Right lobe of liver (tissue), 6 donors: ENCODE results near the gene PACRGL. TPM values are rescaled to one million over a fixed set of nuclear protein-coding genes. Genes with fewer than 3 reads are reported as not detected.

Experiments used
- ATAC-seq, 4 donors: fragments of 200-7000 bp; cut with Tn5 transposase; one replicate each; pipeline ENCODE4 v1.9.1; 2020; ENCODE audit warnings: mild to moderate bottlenecking in 4 of 4, moderate library complexity in 4 of 4
- DNase-seq, 3 donors: peaks; one replicate each; pipeline ENCODE4 v3.0.0-alpha.2; 2020
- H3K27ac ChIP-seq, 3 donors: fragments of 200-600 bp; one replicate each; pipeline ENCODE4 v1.8.0; 2022
- H3K27me3 ChIP-seq, 2 donors: fragments of 200-600 bp; one replicate each; pipeline ENCODE4 v1.8.0; 2022
- H3K36me3 ChIP-seq, 4 donors: fragments of 200-600 bp; sonication (generic) in 1 of 4; one replicate each; pipeline versions ENCODE4 v1.5.1 to v1.8.0; 2017 to 2022; ENCODE audit warnings: control low read depth in 1 of 4
- H3K4me1 ChIP-seq, 4 donors: fragments of 200-600 bp; sonication (generic) in 1 of 4; one replicate each; pipeline versions ENCODE4 v1.5.1 to v1.8.0; 2017 to 2022; ENCODE audit warnings: control low read depth in 1 of 4
- H3K4me3 ChIP-seq, 3 donors: fragments of 200-600 bp; one replicate each; pipeline ENCODE4 v1.8.0; 2022
- H3K9me3 ChIP-seq, 4 donors: fragments of 200-600 bp; sonication (generic) in 1 of 4; one replicate each; pipeline versions ENCODE4 v1.5.1 to v1.8.0; 2017 to 2022; ENCODE audit warnings: control low read depth in 1 of 4
- POLR2A ChIP-seq: fragments of 450-650 bp; IDR thresholded peaks from one replicate; pipeline ENCODE4 v1.6.1; 2017; ENCODE audit warnings: antibody characterized with exemption, mild to moderate bottlenecking
- WGBS: methylation state at CpG from one replicate; pipeline ENCODE4 v1.1.6; 2018; ENCODE audit warnings: low coverage, low lambda C conversion rate; ENCODE audit not compliant: insufficient coverage; ENCODE audit errors: missing lambda C conversion rate; 5-methylcytosine and 5-hydroxymethylcytosine counted together
- intact Hi-C, 2 donors: fragments of 100-400 bp; cut with DNase I; formaldehyde crosslinking; loops; one replicate each; pipeline versions ENCODE4 v1.11.2 to v1.14.1; 2022
- total RNA-seq, 6 experiments: library from RNA; depleted of rRNA in 2 of 6; stranded (reverse); fragments of >200 nt in 2 of 6; fragmentation: NEBNext Ultra II Directional in 3 of 6; extraction: Animal tissue kit (Norgen Biotek cat#: 25700) in 3 of 6; gene quantifications; one replicate each; pipeline versions ENCODE4 v1.1.0 to v1.2.4, GENCODE V29; 2016 to 2023
- TF ChIP-seq, protein P1 (sequence below), 4 donors: fragments of 200-600 bp in 3 of 4; fragments of 450-650 bp in 1 of 4; IDR thresholded peaks; one replicate each; pipeline versions ENCODE4 v1.5.1 to v1.8.0; 2016 to 2022; ENCODE audit warnings: antibody characterized with exemption in 4 of 4, mild to moderate bottlenecking in 2 of 4
- donor health status: DM: no; HTN: yes; CAD: no.
- donor health status: DM: no; HTN: no; CAD: no.
- donor health status: DM: no; HTN: no; CAD: no.
- donor health status: DM: no; HTN: yes; CAD: no.
- donor health status: DM: no; HTN: yes; CAD: no.

The PACRGL gene
- total RNA-seq, 6 experiments from 2014 or later = 2.5 to 6.1 (median 5.3) TPM

DNA sequence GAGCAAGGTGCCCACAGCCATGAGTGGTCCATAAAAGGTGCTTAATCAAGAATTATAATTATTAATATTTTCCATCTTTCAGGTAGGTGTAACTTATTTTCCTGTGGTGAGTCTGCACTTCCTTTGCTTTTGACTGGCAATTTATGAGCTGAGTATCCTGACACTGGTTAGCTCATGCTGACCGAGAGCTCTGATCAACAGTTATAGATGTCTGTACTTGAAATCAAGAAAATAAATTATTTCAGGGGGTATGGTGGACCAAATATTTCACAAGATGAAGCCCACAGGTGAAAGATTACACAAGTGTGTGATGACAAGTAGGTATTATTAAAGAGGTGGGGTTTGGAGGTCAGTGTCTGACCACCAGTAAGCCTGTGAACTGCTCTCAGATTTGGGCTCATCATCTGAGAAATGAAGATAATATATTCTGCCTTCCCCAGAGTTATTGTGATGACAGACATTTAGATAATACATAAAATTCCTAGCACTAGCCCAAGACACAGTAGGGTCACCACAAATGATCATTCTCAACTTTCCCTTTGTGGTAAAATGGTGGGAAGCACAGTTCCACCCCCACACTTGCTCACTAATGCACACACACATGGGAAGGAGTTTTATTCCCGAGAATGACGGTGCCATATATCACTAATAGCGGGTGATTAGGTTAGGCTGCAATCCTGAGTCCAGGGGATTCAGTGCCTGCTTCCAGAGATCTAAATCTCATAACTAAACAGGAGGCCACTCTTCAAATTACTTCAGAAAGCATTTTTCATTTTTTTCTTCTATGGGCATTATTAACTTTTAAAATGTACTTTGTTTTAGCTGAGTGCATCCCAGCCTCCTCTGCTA lies 34.0 kb upstream of the PACRGL start:
- no peak overlapping the region for H3K27ac ChIP-seq
- H3K4me1 ChIP-seq = no peaks in the 10 kb centered on the region
- DNase-seq (no peak), ATAC-seq (no peak)
- no peaks in the 10 kb centered on the region for H3K9me3 ChIP-seq
- intact Hi-C loops = no loop called here
- 78% methylated on average over 4 of the region's 4 CpGs for WGBS
- no peak overlapping the region for H3K4me3 ChIP-seq
- no peaks in the 10 kb centered on the region for H3K27me3 ChIP-seq
- no peak for TF ChIP-seq POLR2A
- TF ChIP-seq, protein P1, sequence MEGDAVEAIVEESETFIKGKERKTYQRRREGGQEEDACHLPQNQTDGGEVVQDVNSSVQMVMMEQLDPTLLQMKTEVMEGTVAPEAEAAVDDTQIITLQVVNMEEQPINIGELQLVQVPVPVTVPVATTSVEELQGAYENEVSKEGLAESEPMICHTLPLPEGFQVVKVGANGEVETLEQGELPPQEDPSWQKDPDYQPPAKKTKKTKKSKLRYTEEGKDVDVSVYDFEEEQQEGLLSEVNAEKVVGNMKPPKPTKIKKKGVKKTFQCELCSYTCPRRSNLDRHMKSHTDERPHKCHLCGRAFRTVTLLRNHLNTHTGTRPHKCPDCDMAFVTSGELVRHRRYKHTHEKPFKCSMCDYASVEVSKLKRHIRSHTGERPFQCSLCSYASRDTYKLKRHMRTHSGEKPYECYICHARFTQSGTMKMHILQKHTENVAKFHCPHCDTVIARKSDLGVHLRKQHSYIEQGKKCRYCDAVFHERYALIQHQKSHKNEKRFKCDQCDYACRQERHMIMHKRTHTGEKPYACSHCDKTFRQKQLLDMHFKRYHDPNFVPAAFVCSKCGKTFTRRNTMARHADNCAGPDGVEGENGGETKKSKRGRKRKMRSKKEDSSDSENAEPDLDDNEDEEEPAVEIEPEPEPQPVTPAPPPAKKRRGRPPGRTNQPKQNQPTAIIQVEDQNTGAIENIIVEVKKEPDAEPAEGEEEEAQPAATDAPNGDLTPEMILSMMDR (IDR thresholded peaks at IDR 0.05) = no peak
- H3K36me3 ChIP-seq = no peaks in the 10 kb centered on the region

DNA sequence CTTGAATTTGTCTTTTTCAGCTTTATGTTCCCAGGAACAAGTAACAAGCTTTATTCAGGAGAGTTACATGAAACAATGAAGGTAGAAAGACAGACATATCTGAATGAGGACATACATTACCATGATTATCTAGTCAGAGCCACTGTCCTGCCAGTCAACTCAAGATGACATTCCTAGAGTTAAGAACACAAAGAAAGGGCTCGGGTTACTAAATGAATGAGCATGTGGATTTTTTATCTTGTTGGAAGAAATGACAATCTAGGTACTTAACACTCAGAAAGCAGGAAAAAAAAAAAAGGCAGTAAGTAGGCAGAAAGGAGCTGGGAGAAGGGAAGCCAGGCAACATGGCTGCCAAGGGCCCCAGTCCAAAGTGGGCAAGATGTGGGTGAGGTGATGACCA lies 28.0 kb upstream of the PACRGL start:
- Histone ChIP-seq H3K4me1 (no peaks in the 10 kb centered on the region), H3K27me3 (no peaks in the 10 kb centered on the region), H3K27ac (no peak overlapping the region), H3K36me3 (no peaks in the 10 kb centered on the region), H3K4me3 (no peak overlapping the region), H3K9me3 (no peaks in the 10 kb centered on the region)
- ATAC-seq (no peak), DNase-seq (no peak)
- TF ChIP-seq, protein P1 (IDR thresholded peaks at IDR 0.05) = no peak
- TF ChIP-seq POLR2A = no peak
- WGBS = 13% methylated on average over 1 of the region's 1 CpG
- intact Hi-C loops = no loop called here

DNA sequence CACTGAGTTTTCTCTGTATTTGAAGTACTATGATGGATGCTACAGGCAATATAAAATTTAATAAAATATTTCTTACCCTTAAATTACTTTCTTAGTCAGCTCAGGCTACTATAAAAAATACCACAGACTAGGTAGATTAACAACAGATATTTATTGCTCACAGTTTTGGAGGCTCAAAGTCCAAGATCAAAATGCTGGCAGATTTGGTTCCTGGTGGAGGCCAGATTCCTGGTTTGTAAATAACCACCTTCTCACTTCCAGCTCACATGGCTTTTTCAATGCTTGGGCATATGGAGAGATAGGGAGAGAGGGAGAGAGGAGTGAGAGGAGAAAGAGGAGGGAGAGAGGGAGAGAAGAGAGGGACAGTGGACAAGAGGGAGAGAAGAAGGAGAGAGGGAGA lies 24.5 kb upstream of the PACRGL start:
- DNase-seq = no peak
- Histone ChIP-seq H3K27me3 (no peaks in the 10 kb centered on the region), H3K4me1 (peaks cover 0 to 6% (median 0%) of the 10 kb centered on the region in 4 donors), H3K27ac (no peak overlapping the region), H3K4me3 (no peak overlapping the region), H3K9me3 (no peaks in the 10 kb centered on the region), H3K36me3 (no peaks in the 10 kb centered on the region)
- peak; percentile 25 to 71 (median 56) for ATAC-seq
- intact Hi-C loops = no loop called here
- TF ChIP-seq, protein P1 (IDR thresholded peaks at IDR 0.05) = no peak
- TF ChIP-seq POLR2A = no peak

DNA sequence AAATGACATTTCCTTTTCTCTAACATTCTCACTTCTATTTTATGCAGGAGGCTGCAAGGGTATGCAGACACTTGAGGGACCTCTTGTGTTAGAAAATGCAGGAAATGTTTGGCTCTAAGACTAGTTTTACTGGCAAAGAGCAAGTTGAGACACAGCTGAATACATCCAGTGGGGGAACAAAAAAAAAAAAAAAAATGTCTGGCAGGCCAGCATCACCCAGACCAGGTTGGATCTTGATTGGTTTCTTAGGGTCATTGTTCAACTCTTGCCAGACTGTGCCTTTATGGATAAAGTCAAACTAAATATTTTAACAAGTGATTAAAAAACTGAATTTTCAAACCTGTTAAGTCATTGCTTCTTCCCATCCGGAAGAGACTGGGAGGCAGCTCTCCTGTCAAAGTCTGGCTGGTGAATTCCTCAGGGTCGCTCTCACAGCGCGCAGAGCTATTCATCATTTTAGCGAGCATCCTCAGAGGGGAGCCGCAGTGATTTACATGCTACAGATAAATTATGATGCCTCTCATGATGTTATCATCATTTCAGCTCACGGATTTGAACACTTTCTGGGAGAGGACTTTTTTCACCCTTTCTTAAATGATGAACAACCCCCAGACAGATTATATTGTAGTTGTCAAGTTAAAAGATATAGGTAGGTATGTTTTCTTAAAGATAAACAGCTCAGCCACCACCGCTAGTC lies 23.6 kb upstream of the PACRGL start:
- ATAC-seq (no peak), DNase-seq (no peak)
- peaks cover 0 to 6% (median 0%) of the 10 kb centered on the region in 4 donors for H3K4me1 ChIP-seq
- H3K36me3 ChIP-seq = no peaks in the 10 kb centered on the region
- WGBS = 88% methylated on average over 8 of the region's 8 CpGs
- no peak overlapping the region for H3K4me3 ChIP-seq
- H3K9me3 ChIP-seq = no peaks in the 10 kb centered on the region
- no peaks in the 10 kb centered on the region for H3K27me3 ChIP-seq
- intact Hi-C loops = no loop called here
- TF ChIP-seq POLR2A = no peak
- TF ChIP-seq, protein P1 (IDR thresholded peaks at IDR 0.05) = no peak
- H3K27ac ChIP-seq = no peak overlapping the region
